Endodermal cell (in vitro differentiated cells): Measurements from ENCODE around the gene UGT1A10. TPM values are rescaled to one million over a fixed set of nuclear protein-coding genes. Genes with fewer than 3 reads are reported as not detected.

Experiments used
- DNase-seq: peaks from one replicate; pipeline ENCODE4 v3.0.0-alpha.2; 2017
- H3K27ac ChIP-seq: 2 replicates; pipeline ENCODE4 v1.5.1; 2013; ENCODE audit warnings: mild to moderate bottlenecking, low read depth, low read length, moderate library complexity
- H3K27me3 ChIP-seq: 2 replicates; pipeline ENCODE4 v1.6.1; 2013; ENCODE audit warnings: mild to moderate bottlenecking, low read length, moderate library complexity; ENCODE audit not compliant: insufficient read depth, control insufficient read depth, poor library complexity, severe bottlenecking
- H3K36me3 ChIP-seq: 2 replicates; pipeline ENCODE4 v1.7.0; 2013; ENCODE audit warnings: mild to moderate bottlenecking, low read length, moderate library complexity; ENCODE audit not compliant: control insufficient read depth, insufficient read depth
- H3K4me1 ChIP-seq: one replicate; pipeline ENCODE4 v1.7.0; 2013; ENCODE audit warnings: low read length; ENCODE audit not compliant: control insufficient read depth, insufficient read depth
- H3K4me3 ChIP-seq: 2 replicates; pipeline ENCODE4 v1.5.1; 2013; ENCODE audit warnings: mild to moderate bottlenecking, low read length, moderate library complexity
- H3K9ac ChIP-seq: 2 replicates; pipeline ENCODE4 v1.6.1; 2013; ENCODE audit warnings: mild to moderate bottlenecking, low read length, moderate library complexity; ENCODE audit not compliant: poor library complexity, severe bottlenecking; ENCODE audit errors: extremely low read depth
- H3K9me3 ChIP-seq: 2 replicates; pipeline ENCODE4 v1.6.1; 2013; ENCODE audit warnings: mild to moderate bottlenecking, low read length, moderate library complexity; ENCODE audit not compliant: control insufficient read depth
- H3K27ac Mint-ChIP-seq: 2 replicates; pipeline ENCODE4 v1.8.0; 2020; ENCODE audit warnings: mixed read lengths
- H3K27me3 Mint-ChIP-seq: 2 replicates; pipeline ENCODE4 v1.8.0; 2021; ENCODE audit warnings: mild to moderate bottlenecking, mixed read lengths; ENCODE audit not compliant: insufficient read depth
- H3K36me3 Mint-ChIP-seq: 2 replicates; pipeline ENCODE4 v1.8.0; 2020; ENCODE audit warnings: low read depth, mixed read lengths
- H3K4me1 Mint-ChIP-seq: 2 replicates; pipeline ENCODE4 v1.8.0; 2020; ENCODE audit warnings: mixed read lengths
- H3K4me3 Mint-ChIP-seq: 2 replicates; pipeline ENCODE4 v1.8.0; 2020; ENCODE audit warnings: mild to moderate bottlenecking, moderate library complexity, mixed read lengths
- H3K9me3 Mint-ChIP-seq: 2 replicates; pipeline ENCODE4 v1.8.0; 2020; ENCODE audit warnings: mild to moderate bottlenecking, mixed read lengths
- CTCF ChIP-seq: fragments of 200-600 bp; sonication (generic); conservative IDR thresholded peaks from 2 replicates; pipeline ENCODE4 v1.5.0; 2021; ENCODE audit warnings: antibody characterized with exemption, mild to moderate bottlenecking
- WGBS, 2 experiments: methylation state at CpG; one replicate each; pipeline versions ENCODE4 v1.1.5 to v1.1.7; 2013; ENCODE audit warnings: missing lambda C conversion rate in 2 of 2, mixed read lengths in 1 of 2; ENCODE audit not compliant: insufficient coverage in 1 of 2, insufficient read length in 1 of 2; 5-methylcytosine and 5-hydroxymethylcytosine counted together
- total RNA-seq, 2 donors: library from RNA; stranded (reverse); fragmentation: NEBNext Ultra II Directional in 1 of 2; extraction: Animal tissue kit (Norgen Biotek cat#: 25700) in 1 of 2; gene quantifications; 2 replicates in 1 of 2; 3 replicates in 1 of 2; pipeline ENCODE4 v1.2.1, GENCODE V29; 2021

The UGT1A10 gene
- total RNA-seq, 2 donors from 2014 or later: 0.13 TPM; not detected in 1

GRCh38 chr2:233758849-233759248, 122.6 kb downstream of the UGT1A10 start:
- H3K4me1 ChIP-seq: no peaks in the 10 kb centered on the region
- no peaks in the 10 kb centered on the region for H3K9me3 ChIP-seq
- H3K27ac Mint-ChIP-seq: no peak overlapping the region
- H3K36me3 ChIP-seq: no peaks in the 10 kb centered on the region
- no peaks in the 10 kb centered on the region for H3K9me3 Mint-ChIP-seq
- no peaks in the 10 kb centered on the region for H3K4me1 Mint-ChIP-seq
- DNase-seq: no peak
- no peak overlapping the region for H3K4me3 Mint-ChIP-seq
- H3K27me3 ChIP-seq: peaks cover 8% of the 10 kb centered on the region
- H3K36me3 Mint-ChIP-seq: no peaks in the 10 kb centered on the region
- H3K27me3 Mint-ChIP-seq: peaks cover 7% of the 10 kb centered on the region
- TF ChIP-seq CTCF: no peak
- 85 to 95% methylated on average over 2 of the region's 2 CpGs for WGBS, 2 experiments
- no peak overlapping the region for H3K9ac ChIP-seq
- H3K27ac ChIP-seq: no peak overlapping the region
- H3K4me3 ChIP-seq: no peak overlapping the region

- Mint-ChIP-seq H3K27ac (no peak within 1 kb of the TSS), H3K27me3 (peaks cover 7% of the 10 kb centered on the region), H3K4me1 (no peaks in the 10 kb centered on the region), H3K36me3 (no peaks in the 10 kb centered on the region), H3K9me3 (no peaks in the 10 kb centered on the region), H3K4me3 (no peak within 1 kb of the TSS)
- Histone ChIP-seq H3K9ac (no peak within 1 kb of the TSS), H3K9me3 (no peaks in the 10 kb centered on the region), H3K36me3 (no peaks in the 10 kb centered on the region), H3K4me3 (no peak within 1 kb of the TSS), H3K4me1 (no peaks in the 10 kb centered on the region), H3K27ac (no peak within 1 kb of the TSS), H3K27me3 (peaks cover 14% of the 10 kb centered on the region)
- 90 to 92% methylated on average over 2 to 4 of the region's 6 CpGs for WGBS, 2 experiments
- no peak for TF ChIP-seq CTCF
- DNase-seq: no peak
Observed at GRCh38 chr2:233760043-233760442, 123.8 kb downstream of the UGT1A10 start, which contains the start of gene UGT1A1. Gene UGT1A1 (plus strand): TSS chr2:233760270. CDS start chr2:233760288, 18 bp downstream.

DNA sequence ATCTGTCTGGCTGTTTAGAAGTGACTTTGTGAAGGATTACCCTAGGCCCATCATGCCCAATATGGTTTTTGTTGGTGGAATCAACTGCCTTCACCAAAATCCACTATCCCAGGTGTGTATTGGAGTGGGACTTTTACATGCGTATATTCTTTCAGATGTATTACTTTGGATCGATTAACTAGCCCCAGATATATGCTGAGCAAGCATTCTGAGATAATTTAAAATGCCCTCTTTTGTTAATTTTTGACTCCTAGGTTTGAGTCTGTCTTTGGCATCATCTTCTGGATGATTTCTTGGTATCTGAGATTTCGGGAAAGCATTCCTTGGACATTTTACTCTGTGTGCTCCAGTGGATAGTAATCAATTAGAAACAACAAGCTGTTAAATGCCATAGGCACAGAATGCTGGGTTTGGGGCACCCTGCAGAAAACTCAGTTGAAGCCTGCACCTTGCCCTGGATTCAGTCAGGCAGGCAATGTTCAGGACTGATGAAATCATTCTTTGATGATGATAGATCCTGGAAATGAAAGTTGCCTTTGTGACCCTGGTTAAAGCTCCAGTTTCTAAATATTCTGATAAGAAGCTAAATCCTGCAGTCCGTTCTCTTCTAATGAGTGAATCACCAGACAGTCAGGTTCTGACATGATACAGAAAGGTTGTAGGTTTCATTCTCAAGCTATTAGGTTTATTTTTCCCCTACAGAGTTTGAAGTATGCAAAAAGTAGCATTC, 125.0 kb downstream of the UGT1A10 start:
- Histone ChIP-seq H3K4me3 (no peak overlapping the region), H3K36me3 (no peaks in the 10 kb centered on the region), H3K27ac (no peak overlapping the region), H3K9ac (no peak overlapping the region), H3K9me3 (no peaks in the 10 kb centered on the region), H3K27me3 (peaks cover 14% of the 10 kb centered on the region), H3K4me1 (no peaks in the 10 kb centered on the region)
- 86 to 97% methylated on average over 4 of the region's 4 CpGs for WGBS, 2 experiments
- Mint-ChIP-seq H3K4me3 (no peak overlapping the region), H3K27ac (no peak overlapping the region), H3K4me1 (no peaks in the 10 kb centered on the region), H3K36me3 (no peaks in the 10 kb centered on the region), H3K27me3 (peaks cover 7% of the 10 kb centered on the region), H3K9me3 (no peaks in the 10 kb centered on the region)
- TF ChIP-seq CTCF: no peak
- no peak for DNase-seq
